H1 (cell line): ENCODE results near the gene TTC39A. TPM values are rescaled to one million over a fixed set of nuclear protein-coding genes. Genes with fewer than 3 reads are reported as not detected.

Experiments used
- CTCF ChIA-PET: fragments of 300-600 bp; sonication (Branson Sonifier 250); formaldehyde crosslinking; loops from one replicate; lab custom pipeline; 2021; ENCODE audit not compliant: partially characterized antibody; lab: Charles Lee
- POLR2A ChIA-PET: fragments of 300-600 bp; sonication (Branson Sonifier 250); formaldehyde crosslinking; loops from one replicate; lab custom pipeline; 2021; ENCODE audit warnings: inconsistent platforms; ENCODE audit not compliant: partially characterized antibody; lab: Charles Lee
- DNase-seq, 2 experiments: peaks; one replicate each; pipeline versions ENCODE4 v3.0.0 to v3.0.0-alpha.2; 2010 to 2022; ENCODE audit warnings: low spot score in 2 of 2, low read depth in 1 of 2, mixed read lengths in 1 of 2
- FAIRE-seq: peaks from 2 replicates; lab custom pipeline; 2011; peaks lifted over from hg19 to GRCh38; lab: Jason Lieb, UNC
- H2AFZ ChIP-seq: 2 replicates; pipeline ENCODE4 v1.8.1; 2012; ENCODE audit warnings: low read length, inconsistent platforms
- H2AK5ac ChIP-seq: 2 replicates; pipeline ENCODE4 v1.6.1; 2013; ENCODE audit warnings: low read depth, low read length
- H2BK120ac ChIP-seq: replicated peaks from 2 replicates; pipeline ENCODE3; 2013; ENCODE audit warnings: low read depth, low read length, inconsistent platforms
- H2BK12ac ChIP-seq: 2 replicates; pipeline ENCODE4 v1.6.1; 2013; ENCODE audit warnings: low read depth, low read length
- H2BK15ac ChIP-seq: 2 replicates; pipeline ENCODE4 v1.6.1; 2013; ENCODE audit warnings: low read length
- H2BK20ac ChIP-seq: 2 replicates; pipeline ENCODE4 v1.6.1; 2013; ENCODE audit warnings: low read length
- H2BK5ac ChIP-seq: 2 replicates; pipeline ENCODE4 v1.6.1; 2013; ENCODE audit warnings: low read depth, low read length
- H3K14ac ChIP-seq: 2 replicates; pipeline ENCODE4 v1.6.1; 2013; ENCODE audit warnings: inconsistent platforms; ENCODE audit not compliant: insufficient read length
- H3K18ac ChIP-seq: 2 replicates; pipeline ENCODE4 v1.6.1; 2013; ENCODE audit warnings: low read length; ENCODE audit errors: extremely low read depth
- H3K23ac ChIP-seq: 2 replicates; pipeline ENCODE4 v1.6.1; 2013; ENCODE audit warnings: inconsistent platforms; ENCODE audit not compliant: insufficient read length
- H3K23me2 ChIP-seq: 2 replicates; pipeline ENCODE4 v1.6.1; 2013; ENCODE audit warnings: low read depth, low read length
- H3K27ac ChIP-seq: 2 replicates; pipeline ENCODE4 v1.6.1; 2011; ENCODE audit warnings: low read depth, low read length, inconsistent platforms
- H3K27me3 ChIP-seq, 4 experiments: replicated peaks in 1 of 4; 1 replicate in 1 of 4; 2 replicates in 3 of 4; pipeline versions ENCODE4 v1.6.1 to v1.8.1; 2011 to 2013; ENCODE audit warnings: low read length in 3 of 4, mild to moderate bottlenecking in 3 of 4, inconsistent platforms in 2 of 4, mixed read lengths in 2 of 4, moderate library complexity in 1 of 4; ENCODE audit not compliant: control insufficient read depth in 3 of 4, insufficient read depth in 3 of 4; ENCODE audit errors: extremely low read depth in 1 of 4
- H3K36me3 ChIP-seq, 4 experiments: 2 replicates each; pipeline versions ENCODE4 v1.6.1 to v1.8.1; 2011 to 2013; ENCODE audit warnings: mild to moderate bottlenecking in 4 of 4, low read length in 3 of 4, moderate library complexity in 2 of 4, control low read depth in 1 of 4, inconsistent platforms in 1 of 4; ENCODE audit not compliant: insufficient read depth in 4 of 4, control insufficient read depth in 2 of 4
- H3K4ac ChIP-seq: replicated peaks from 2 replicates; pipeline ENCODE3; 2013; ENCODE audit warnings: low read length, low read depth, mixed read lengths, inconsistent platforms; ENCODE audit not compliant: insufficient read length
- H3K4me1 ChIP-seq, 4 experiments: replicated peaks in 1 of 4; 1 replicate in 1 of 4; 2 replicates in 3 of 4; pipeline versions ENCODE4 v1.6.1 to v1.8.1; 2011 to 2013; ENCODE audit warnings: low read length in 3 of 4, inconsistent platforms in 2 of 4, mixed read lengths in 1 of 4; ENCODE audit not compliant: insufficient read depth in 4 of 4, control insufficient read depth in 3 of 4
- H3K4me2 ChIP-seq, 2 experiments: 2 replicates each; pipeline versions ENCODE4 v1.6.1 to v1.8.1; 2011 to 2013; ENCODE audit warnings: low read depth in 2 of 2, low read length in 2 of 2, control low read depth in 1 of 2, inconsistent platforms in 1 of 2, mild to moderate bottlenecking in 1 of 2; ENCODE audit not compliant: insufficient read depth in 1 of 2
- H3K4me3 ChIP-seq, 4 experiments: fragments of 200-600, 300-600 bp in 1 of 4; sonication (generic), shearing (Covaris generic), sonication (Bioruptor Twin) in 1 of 4; 2 replicates each; pipeline versions ENCODE4 v1.5.1 to v1.8.1; 2011 to 2016; ENCODE audit warnings: low read length in 4 of 4, low read depth in 3 of 4, control low read depth in 2 of 4, inconsistent platforms in 2 of 4, mild to moderate bottlenecking in 2 of 4, mixed read lengths in 1 of 4, moderate library complexity in 1 of 4; ENCODE audit not compliant: insufficient read depth in 2 of 4; ENCODE audit errors: extremely low read depth in 1 of 4
- H3K56ac ChIP-seq: replicated peaks from 2 replicates; pipeline ENCODE3; 2013; ENCODE audit warnings: low read depth, mild to moderate bottlenecking, mixed read lengths, low read length, inconsistent platforms; ENCODE audit not compliant: insufficient read length
- H3K79me1 ChIP-seq: 2 replicates; pipeline ENCODE4 v1.6.1; 2013; ENCODE audit warnings: low read depth, low read length, control low read depth
- H3K79me2 ChIP-seq, 2 experiments: 2 replicates each; pipeline versions ENCODE4 v1.6.1 to v1.8.1; 2012 to 2013; ENCODE audit warnings: low read length in 2 of 2, mild to moderate bottlenecking in 2 of 2, inconsistent platforms in 1 of 2; ENCODE audit not compliant: insufficient read depth in 2 of 2, control insufficient read depth in 1 of 2
- H3K9ac ChIP-seq, 4 experiments: replicated peaks in 1 of 4; 1 replicate in 1 of 4; 2 replicates in 3 of 4; pipeline versions ENCODE4 v1.6.1 to v1.8.1; 2011 to 2013; ENCODE audit warnings: low read depth in 3 of 4, low read length in 3 of 4, control low read depth in 2 of 4, mild to moderate bottlenecking in 2 of 4, moderate library complexity in 2 of 4, inconsistent platforms in 1 of 4; ENCODE audit errors: extremely low read depth in 1 of 4
- H3K9me3 ChIP-seq, 2 experiments: 2 replicates each; pipeline versions ENCODE4 v1.6.1 to v1.8.1; 2012 to 2013; ENCODE audit warnings: mild to moderate bottlenecking in 2 of 2, moderate library complexity in 2 of 2, control low read depth in 1 of 2, inconsistent platforms in 1 of 2, low read depth in 1 of 2, low read length in 1 of 2, mixed read lengths in 1 of 2; ENCODE audit not compliant: insufficient read depth in 2 of 2
- H4K20me1 ChIP-seq, 2 experiments: replicated peaks in 1 of 2; 2 replicates each; pipeline versions ENCODE3 to v1.8.1; 2011 to 2013; ENCODE audit warnings: inconsistent platforms in 2 of 2, low read length in 2 of 2, mild to moderate bottlenecking in 1 of 2; ENCODE audit not compliant: insufficient read depth in 2 of 2, control insufficient read depth in 1 of 2
- H4K5ac ChIP-seq: 2 replicates; pipeline ENCODE4 v1.6.1; 2013; ENCODE audit warnings: low read length, low read depth, mixed read lengths, inconsistent platforms; ENCODE audit not compliant: insufficient read length
- H4K8ac ChIP-seq: 2 replicates; pipeline ENCODE4 v1.8.0; 2013; ENCODE audit warnings: mild to moderate bottlenecking, moderate library complexity, low read length, inconsistent platforms; ENCODE audit not compliant: insufficient read depth; ENCODE audit errors: extremely low read depth
- H4K91ac ChIP-seq: replicated peaks from 2 replicates; pipeline ENCODE3; 2013; ENCODE audit warnings: low read length, mixed read lengths, inconsistent platforms; ENCODE audit not compliant: insufficient read length
- ASH2L ChIP-seq: fragments of 200-600, 300-600 bp; sonication (generic); IDR thresholded peaks from one replicate; pipeline ENCODE4 v1.7.1; 2017; ENCODE audit warnings: low read length
- CBX5 ChIP-seq: fragments of 300-800, 300-1000 bp; sonication (generic); IDR thresholded peaks from 2 replicates; pipeline ENCODE4 v1.7.1; 2016; ENCODE audit warnings: antibody characterized with exemption, low read length, low read depth
- CBX8 ChIP-seq: fragments of 300-800, 300-1000 bp; sonication (generic); IDR thresholded peaks from 2 replicates; pipeline ENCODE4 v1.7.1; 2016; ENCODE audit warnings: low read depth, low read length, borderline replicate concordance
- GABPA ChIP-seq: IDR thresholded peaks from 2 replicates; pipeline ENCODE4 v1.6.1; 2011; ENCODE audit warnings: mild to moderate bottlenecking, low read length, moderate library complexity, borderline replicate concordance; ENCODE audit not compliant: insufficient read depth
- JUND ChIP-seq: IDR thresholded peaks from 2 replicates; pipeline ENCODE4 v1.6.1; 2011; ENCODE audit warnings: mild to moderate bottlenecking, improper control_type of control experiment, low read length
- RFX5 ChIP-seq: IDR thresholded peaks from 2 replicates; pipeline ENCODE4 v1.6.1; 2011; ENCODE audit warnings: low read depth, low read length, improper control_type of control experiment, borderline replicate concordance
- SAP30 ChIP-seq: fragments of 300-600 bp; sonication (generic); IDR thresholded peaks from 2 replicates; pipeline ENCODE4 v1.7.1; 2012; ENCODE audit warnings: low read length, moderate library complexity, mild to moderate bottlenecking, inconsistent platforms; ENCODE audit not compliant: insufficient read depth, insufficient replicate concordance
- SIRT6 ChIP-seq: IDR thresholded peaks from one replicate; pipeline ENCODE4 v1.7.1; 2012; ENCODE audit warnings: low read length, inconsistent platforms
- SP1 ChIP-seq: IDR thresholded peaks from 2 replicates; pipeline ENCODE4 v1.6.1; 2011; ENCODE audit warnings: low read depth, low read length
- SRF ChIP-seq: IDR thresholded peaks from 2 replicates; pipeline ENCODE4 v1.6.1; 2011; ENCODE audit warnings: mild to moderate bottlenecking, low read depth, low read length, moderate library complexity
- YY1 ChIP-seq: IDR thresholded peaks from 2 replicates; pipeline ENCODE4 v1.6.1; 2011; ENCODE audit warnings: low read depth, mild to moderate bottlenecking, low read length
- WGBS, 2 experiments: shearing (Covaris generic) in 1 of 2; methylation state at CpG; one replicate each; pipeline versions ENCODE4 v1.1.6 to v1.1.7; 2013 to 2015; ENCODE audit warnings: low lambda C conversion rate in 2 of 2, mixed read lengths in 2 of 2, inconsistent platforms in 1 of 2, low coverage in 1 of 2, missing lambda C conversion rate in 1 of 2; ENCODE audit not compliant: insufficient replicate concordance in 2 of 2, insufficient coverage in 1 of 2, insufficient read length in 1 of 2; ENCODE audit errors: extremely low coverage in 1 of 2, missing lambda C conversion rate in 1 of 2; 5-methylcytosine and 5-hydroxymethylcytosine counted together
- polyA plus RNA-seq, 7 experiments: library from polyadenylated mRNA; depleted of rRNA in 3 of 7; stranded (reverse) in 5 of 7; unstranded in 2 of 7; fragments of >200 nt in 5 of 7; fragments of 200-250 nt in 2 of 7; gene quantifications; 1 replicate in 5 of 7; 2 replicates in 1 of 7; 4 replicates in 1 of 7; pipeline versions ENCODE4 v1.2.1 to v1.2.3, GENCODE V29; 2011 to 2013; ENCODE audit warnings: missing spikeins in 2 of 7, mixed read lengths in 2 of 7
- total RNA-seq: library from RNA; stranded (reverse); fragmentation: NEBNext Ultra II Directional; extraction: Animal tissue kit (Norgen Biotek cat#: 25700); gene quantifications from 2 replicates; pipeline ENCODE4 v1.2.1, GENCODE V29; 2021

The TTC39A gene
- total and polyA plus RNA-seq, 2 of the 8 experiments (the other 6 are each of a cell fraction or from before 2014, with no cell fraction given), result 5.5 to 5.8 TPM

DNA sequence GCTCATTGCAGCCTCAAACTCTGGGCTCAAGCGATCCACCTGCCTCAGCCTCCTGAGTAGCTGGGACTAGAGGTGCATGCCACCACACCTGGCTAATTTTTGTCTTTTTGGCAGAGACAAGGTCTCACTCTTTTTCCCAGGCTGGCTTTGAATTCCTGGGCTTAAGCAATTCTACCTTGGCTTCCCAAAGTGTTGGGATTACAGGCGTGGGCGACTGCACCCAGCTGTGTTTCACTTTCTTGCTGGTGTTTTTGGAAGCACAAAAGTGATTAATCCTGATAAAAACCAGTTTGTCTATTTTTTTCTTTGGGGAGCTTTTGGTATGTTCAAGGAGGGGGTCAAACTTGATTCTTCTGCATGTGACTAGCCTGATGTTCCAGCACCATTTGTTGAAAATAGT, 75.0 kb downstream of the TTC39A start:
- H3K79me1 ChIP-seq, result peaks cover 7% of the 10 kb centered on the region
- no peak overlapping the region for H2BK20ac ChIP-seq
- 57% methylated on average over 3 of the region's 3 CpGs; no CpG with 5 or more reads in 1 of the 2 experiments for WGBS, 2 experiments
- H3K23ac ChIP-seq, result no peak overlapping the region
- no peak overlapping the region for H2BK15ac ChIP-seq
- H3K79me2 ChIP-seq, result peaks cover 0 to 65% of the 10 kb centered on the region in 2 experiments; a peak in 2 of 4 replicates
- H3K9ac ChIP-seq, result no peak overlapping the region
- H3K27me3 ChIP-seq, result no peaks in the 10 kb centered on the region
- H3K36me3 ChIP-seq, result no peaks in the 10 kb centered on the region
- CTCF ChIA-PET, result interaction anchor here (0.8 to 1.9 kb wide), 2 partner anchors 36 to 41 kb away, joined by 3 to 4 read pairs; no protein-coding TSS in a partner anchor
- no peak overlapping the region for H3K4me3 ChIP-seq
- TF ChIP-seq CBX5 (no peak), SIRT6 (no peak), GABPA (no peak), SP1 (no peak), SRF (no peak), ASH2L (no peak), YY1 (no peak), JUND (no peak), SAP30 (no peak), RFX5 (no peak), CBX8 (no peak)
- no peak overlapping the region for H2BK120ac ChIP-seq
- no peak overlapping the region for H4K91ac ChIP-seq
- H4K5ac ChIP-seq, result no peak overlapping the region
- no peak overlapping the region for H2BK5ac ChIP-seq
- H2AK5ac ChIP-seq, result no peak overlapping the region
- no peaks in the 10 kb centered on the region for H3K23me2 ChIP-seq
- no peak overlapping the region for H3K14ac ChIP-seq
- H3K4ac ChIP-seq, result no peak overlapping the region
- no peaks in the 10 kb centered on the region for H3K9me3 ChIP-seq
- no peak overlapping the region for H3K27ac ChIP-seq
- H3K56ac ChIP-seq, result no peak overlapping the region
- no peak for FAIRE-seq
- no peak overlapping the region for H3K18ac ChIP-seq
- H2AFZ ChIP-seq, result no peak overlapping the region
- H2BK12ac ChIP-seq, result no peak overlapping the region
- no peak overlapping the region for H3K4me2 ChIP-seq
- POLR2A ChIA-PET, result interaction anchor here (1.5 kb wide), 1 partner anchor 14 kb away, joined by 5 read pairs; no protein-coding TSS in a partner anchor
- no peaks in the 10 kb centered on the region for H3K4me1 ChIP-seq
- no peak overlapping the region for H4K8ac ChIP-seq
- peaks cover 2 to 7% of the 10 kb centered on the region in 2 experiments for H4K20me1 ChIP-seq
- no peak for DNase-seq
